Liver (tissue), 9 donors: Measurements from ENCODE around the gene BDKRB1. TPM values are rescaled to one million over a fixed set of nuclear protein-coding genes. Genes with fewer than 3 reads are reported as not detected.

ENCODE experiments used
- DNase-seq: peaks from one replicate; pipeline ENCODE4 v3.0.0-alpha.2; 2017; ENCODE audit warnings: low spot score
- H3K27ac ChIP-seq, 2 donors: one replicate each; pipeline ENCODE4 v1.7.0; 2013; ENCODE audit warnings: inconsistent platforms in 2 of 2, low read length in 2 of 2, control low read depth in 1 of 2, low read depth in 1 of 2, mild to moderate bottlenecking in 1 of 2
- H3K27me3 ChIP-seq, 4 donors: one replicate each; pipeline versions ENCODE4 v1.6.1 to v1.7.0; 2013; ENCODE audit warnings: low read length in 3 of 4, inconsistent platforms in 1 of 4, mild to moderate bottlenecking in 1 of 4, moderate library complexity in 1 of 4; ENCODE audit not compliant: control insufficient read depth in 4 of 4, insufficient read depth in 4 of 4
- H3K36me3 ChIP-seq, 4 donors: one replicate each; pipeline versions ENCODE4 v1.6.1 to v1.7.0; 2013; ENCODE audit warnings: low read length in 3 of 4, mild to moderate bottlenecking in 3 of 4, low read depth in 1 of 4, moderate library complexity in 1 of 4; ENCODE audit not compliant: control insufficient read depth in 4 of 4, insufficient read depth in 3 of 4
- H3K4me1 ChIP-seq, 4 donors: one replicate each; pipeline versions ENCODE4 v1.6.1 to v1.7.0; 2013; ENCODE audit warnings: low read length in 3 of 4, mild to moderate bottlenecking in 3 of 4, moderate library complexity in 1 of 4; ENCODE audit not compliant: control insufficient read depth in 4 of 4, insufficient read depth in 4 of 4
- H3K4me3 ChIP-seq, 3 donors: one replicate each; pipeline versions ENCODE4 v1.6.1 to v1.7.0; 2013; ENCODE audit warnings: low read length in 3 of 3, control low read depth in 1 of 3, low read depth in 1 of 3, mild to moderate bottlenecking in 1 of 3
- H3K9ac ChIP-seq, 2 donors: one replicate each; pipeline ENCODE4 v1.7.0; 2013; ENCODE audit warnings: low read length in 2 of 2, mild to moderate bottlenecking in 2 of 2, moderate library complexity in 2 of 2, control low read depth in 1 of 2, low read depth in 1 of 2
- H3K9me3 ChIP-seq, 4 donors: one replicate each; pipeline versions ENCODE4 v1.6.1 to v1.7.0; 2013; ENCODE audit warnings: low read length in 3 of 4; ENCODE audit not compliant: control insufficient read depth in 4 of 4
- EGR1 ChIP-seq, 2 donors: IDR thresholded peaks; 2 replicates each; pipeline ENCODE4 v1.6.1; 2016 to 2018; ENCODE audit warnings: antibody characterized with exemption in 2 of 2, low read depth in 2 of 2
- FOXA1 ChIP-seq: IDR thresholded peaks from 2 replicates; pipeline ENCODE4 v1.6.1; 2016; ENCODE audit warnings: antibody characterized with exemption
- FOXA2 ChIP-seq: IDR thresholded peaks from 2 replicates; pipeline ENCODE4 v1.6.1; 2016; ENCODE audit warnings: antibody characterized with exemption
- GABPA ChIP-seq, 2 donors: IDR thresholded peaks in 1 of 2; conservative IDR thresholded peaks in 1 of 2; 2 replicates each; pipeline ENCODE4 v1.6.1; 2016; ENCODE audit warnings: antibody characterized with exemption in 2 of 2, mild to moderate bottlenecking in 1 of 2, moderate library complexity in 1 of 2
- HNF4G ChIP-seq: IDR thresholded peaks from 2 replicates; pipeline ENCODE4 v1.6.1; 2016; ENCODE audit warnings: antibody characterized with exemption
- JUND ChIP-seq, 2 donors: IDR thresholded peaks; 2 replicates each; pipeline ENCODE4 v1.6.1; 2016; ENCODE audit warnings: antibody characterized with exemption in 2 of 2
- NR2F2 ChIP-seq: IDR thresholded peaks from 2 replicates; pipeline ENCODE4 v1.6.1; 2016; ENCODE audit warnings: antibody characterized with exemption
- RXRA ChIP-seq, 2 donors: IDR thresholded peaks; 2 replicates each; pipeline ENCODE4 v1.6.1; 2017 to 2018; ENCODE audit warnings: antibody characterized with exemption in 2 of 2, mild to moderate bottlenecking in 1 of 2
- TAF1 ChIP-seq: conservative IDR thresholded peaks from 2 replicates; pipeline ENCODE4 v1.6.1; 2016; ENCODE audit warnings: antibody characterized with exemption, mild to moderate bottlenecking
- YY1 ChIP-seq: IDR thresholded peaks from 2 replicates; pipeline ENCODE4 v1.6.1; 2016; ENCODE audit warnings: antibody characterized with exemption, mild to moderate bottlenecking
- WGBS: extraction: QIAGEN DNeasy Blood & Tissue Kit; methylation state at CpG from one replicate; pipeline ENCODE4 v1.1.7; 2013; 5-methylcytosine and 5-hydroxymethylcytosine counted together
- polyA plus RNA-seq, 2 donors: library from polyadenylated mRNA; stranded (reverse) in 1 of 2; unstranded in 1 of 2; fragments of 200-250 nt in 1 of 2; fragments of >200 nt in 1 of 2; fragmentation: Nextera tagmentation in 1 of 2; extraction: Ambion mirVana in 1 of 2; gene quantifications; one replicate each; pipeline versions ENCODE4 v1.2.1 to v1.2.3, GENCODE V29; 2013 to 2015
- total RNA-seq, 2 donors: library from RNA; depleted of rRNA; stranded (reverse); fragments of >200 nt; gene quantifications; one replicate each; pipeline ENCODE4 v1.2.3, GENCODE V29; 2014
- TF ChIP-seq, protein P1 (sequence below): IDR thresholded peaks from 2 replicates; pipeline ENCODE4 v1.6.1; 2016; ENCODE audit warnings: antibody characterized with exemption
- TF ChIP-seq, protein P2 (sequence below): fragments of 150-350 bp; IDR thresholded peaks from 2 replicates; pipeline ENCODE4 v1.5.1; 2017; ENCODE audit warnings: improper control_type of control experiment, low read depth, low read length; ENCODE audit not compliant: missing input control
- TF ChIP-seq, protein P3 (sequence below): IDR thresholded peaks from 2 replicates; pipeline ENCODE4 v1.6.1; 2016; ENCODE audit warnings: antibody characterized with exemption
- donor health status: healthy.
- donor health status: healthy.
- donor health status: healthy.
- donor health status: healthy.
- donor health status: healthy.

Gene BDKRB1
- total and polyA plus RNA-seq, 4 donors, result not detected

DNA sequence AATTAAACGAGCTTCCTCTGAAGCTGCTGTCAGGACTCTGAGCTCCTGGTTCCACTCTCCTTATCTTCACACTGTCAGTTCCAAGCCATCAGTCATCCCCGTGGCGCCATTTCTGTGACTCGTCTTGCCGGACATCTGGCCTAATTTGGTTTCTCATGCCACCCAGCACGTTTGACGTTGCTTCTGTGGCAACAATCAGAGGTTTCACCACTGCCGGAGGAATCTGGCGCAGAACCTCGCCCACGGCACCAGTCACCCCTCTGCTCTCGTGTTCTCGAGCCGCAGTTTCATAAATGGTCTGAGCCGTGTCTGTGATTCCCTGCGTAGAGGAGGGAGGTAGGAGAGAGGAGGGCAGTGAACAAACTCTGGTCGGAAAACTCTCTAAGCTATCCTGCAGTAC lies 29.7 kb downstream of the BDKRB1 start:
- Histone ChIP-seq H3K9ac (peak overlapping the region; percentile 20 to 74), H3K36me3 (peaks cover 2 to 22% (median 17%) of the 10 kb centered on the region in 4 donors), H3K27me3 (no peaks in the 10 kb centered on the region), H3K4me3 (no peak overlapping the region), H3K27ac (peak overlapping the region; percentile 79 to 87), H3K9me3 (no peaks in the 10 kb centered on the region), H3K4me1 (peaks cover 5 to 45% (median 37%) of the 10 kb centered on the region in 4 donors)
- WGBS, result 60% methylated on average over 17 of the region's 17 CpGs
- TF ChIP-seq JUND (IDR thresholded peaks at IDR 0.05) (no peak), FOXA1 (no peak), YY1 (peak; percentile 58), TAF1 (peak; percentile 17)
- no peak for DNase-seq

DNA sequence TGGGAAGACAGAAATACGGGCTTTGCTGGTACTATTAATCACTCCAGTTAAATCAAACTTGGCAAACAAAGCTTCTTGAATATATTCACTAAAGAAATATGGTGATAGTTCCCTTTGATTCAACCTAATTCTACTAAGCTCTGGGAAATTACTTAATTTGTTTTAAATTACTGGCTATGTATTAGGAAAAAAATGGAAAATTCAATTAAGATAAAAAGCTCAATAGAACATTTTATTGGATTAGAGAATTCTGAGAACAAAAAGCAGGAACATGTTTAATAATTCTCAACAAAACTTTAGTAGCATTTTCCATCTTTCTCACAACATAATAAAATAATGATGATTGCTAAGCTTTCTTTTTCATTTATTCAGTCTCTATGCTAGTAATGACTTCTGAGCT lies 30.2 kb downstream of the BDKRB1 start:
- no peak for DNase-seq
- Histone ChIP-seq H3K27me3 (no peaks in the 10 kb centered on the region), H3K4me1 (peaks cover 5 to 40% (median 33%) of the 10 kb centered on the region in 4 donors), H3K27ac (peak overlapping the region; percentile 79 to 87), H3K36me3 (peaks cover 2 to 26% (median 19%) of the 10 kb centered on the region in 4 donors), H3K9ac (peak overlapping the region; percentile 31 to 74), H3K9me3 (no peaks in the 10 kb centered on the region), H3K4me3 (no peak overlapping the region)
- 70% methylated on average over 1 of the region's 1 CpG for WGBS
- TF ChIP-seq JUND (IDR thresholded peaks at IDR 0.05) (no peak), YY1 (no peak), EGR1 (IDR thresholded peaks at IDR 0.05; ENCODE audit: low read depth in 2 of 2) (no peak)
- TF ChIP-seq, protein P1, sequence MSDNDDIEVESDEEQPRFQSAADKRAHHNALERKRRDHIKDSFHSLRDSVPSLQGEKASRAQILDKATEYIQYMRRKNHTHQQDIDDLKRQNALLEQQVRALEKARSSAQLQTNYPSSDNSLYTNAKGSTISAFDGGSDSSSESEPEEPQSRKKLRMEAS, result no peak

DNA sequence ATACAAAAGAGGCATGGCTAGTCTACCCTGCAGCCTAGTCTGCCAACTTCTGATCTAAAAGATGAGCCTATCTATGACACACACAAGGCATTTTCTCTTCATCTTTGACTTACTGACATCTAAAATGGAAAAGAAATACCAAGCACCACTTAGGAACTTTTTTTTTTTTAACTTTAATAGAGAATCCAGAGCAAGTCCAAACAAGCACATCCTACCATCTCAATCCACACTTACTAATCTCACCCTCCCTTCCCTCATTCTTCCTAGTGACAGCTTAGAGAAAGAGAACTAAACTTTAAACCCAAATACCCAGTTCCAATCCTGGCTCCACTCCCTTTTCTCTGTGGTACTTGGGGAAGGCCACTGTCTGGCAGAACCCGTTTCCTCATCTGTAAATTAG lies 31.8 kb downstream of the BDKRB1 start:
- H3K27me3 ChIP-seq, result no peaks in the 10 kb centered on the region
- TF ChIP-seq, protein P2, sequence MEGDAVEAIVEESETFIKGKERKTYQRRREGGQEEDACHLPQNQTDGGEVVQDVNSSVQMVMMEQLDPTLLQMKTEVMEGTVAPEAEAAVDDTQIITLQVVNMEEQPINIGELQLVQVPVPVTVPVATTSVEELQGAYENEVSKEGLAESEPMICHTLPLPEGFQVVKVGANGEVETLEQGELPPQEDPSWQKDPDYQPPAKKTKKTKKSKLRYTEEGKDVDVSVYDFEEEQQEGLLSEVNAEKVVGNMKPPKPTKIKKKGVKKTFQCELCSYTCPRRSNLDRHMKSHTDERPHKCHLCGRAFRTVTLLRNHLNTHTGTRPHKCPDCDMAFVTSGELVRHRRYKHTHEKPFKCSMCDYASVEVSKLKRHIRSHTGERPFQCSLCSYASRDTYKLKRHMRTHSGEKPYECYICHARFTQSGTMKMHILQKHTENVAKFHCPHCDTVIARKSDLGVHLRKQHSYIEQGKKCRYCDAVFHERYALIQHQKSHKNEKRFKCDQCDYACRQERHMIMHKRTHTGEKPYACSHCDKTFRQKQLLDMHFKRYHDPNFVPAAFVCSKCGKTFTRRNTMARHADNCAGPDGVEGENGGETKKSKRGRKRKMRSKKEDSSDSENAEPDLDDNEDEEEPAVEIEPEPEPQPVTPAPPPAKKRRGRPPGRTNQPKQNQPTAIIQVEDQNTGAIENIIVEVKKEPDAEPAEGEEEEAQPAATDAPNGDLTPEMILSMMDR, result no peak
- TF ChIP-seq EGR1 (IDR thresholded peaks at IDR 0.05; ENCODE audit: low read depth in 2 of 2) (no peak), TAF1 (no peak), YY1 (no peak), JUND (IDR thresholded peaks at IDR 0.05) (no peak), FOXA2 (no peak), HNF4G (no peak)
- TF ChIP-seq, protein P1, result no peak
- TF ChIP-seq, protein P3, sequence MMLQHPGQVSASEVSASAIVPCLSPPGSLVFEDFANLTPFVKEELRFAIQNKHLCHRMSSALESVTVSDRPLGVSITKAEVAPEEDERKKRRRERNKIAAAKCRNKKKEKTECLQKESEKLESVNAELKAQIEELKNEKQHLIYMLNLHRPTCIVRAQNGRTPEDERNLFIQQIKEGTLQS, result no peak
- WGBS, result 95% methylated on average over 1 of the region's 1 CpG
- peaks cover 1 to 26% (median 22%) of the 10 kb centered on the region in 4 donors for H3K4me1 ChIP-seq
- DNase-seq, result no peak
- H3K9me3 ChIP-seq, result no peaks in the 10 kb centered on the region
- no peak overlapping the region for H3K4me3 ChIP-seq
- no peak overlapping the region for H3K9ac ChIP-seq
- no peak overlapping the region for H3K27ac ChIP-seq
- peaks cover 2 to 29% (median 20%) of the 10 kb centered on the region in 4 donors for H3K36me3 ChIP-seq

DNA sequence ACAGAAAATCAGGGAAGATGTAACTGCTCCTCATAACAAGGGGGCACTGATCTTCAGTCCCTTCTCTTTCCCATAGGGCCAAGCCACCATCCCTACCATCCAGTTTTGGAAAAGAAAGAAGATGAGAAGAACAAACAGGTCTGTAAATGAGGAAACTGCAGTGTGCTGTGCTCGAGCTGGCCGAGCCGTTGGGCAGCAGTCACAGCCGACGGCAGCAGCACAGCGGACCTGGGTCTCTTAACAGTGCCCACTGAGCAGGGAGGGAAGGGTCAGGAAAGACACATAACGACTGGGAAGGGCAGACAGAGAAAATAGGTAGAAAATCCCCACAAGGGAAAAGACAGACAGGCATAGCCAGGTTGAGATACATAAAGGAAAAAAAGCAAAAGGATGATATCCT lies 38.2 kb downstream of the BDKRB1 start:
- Histone ChIP-seq H3K27ac (no peak overlapping the region), H3K9me3 (no peaks in the 10 kb centered on the region), H3K4me1 (peaks cover 0 to 4% (median 1%) of the 10 kb centered on the region in 4 donors), H3K9ac (no peak overlapping the region), H3K4me3 (no peak overlapping the region), H3K36me3 (peaks cover under 1 to 28% (median 20%) of the 10 kb centered on the region in 4 donors), H3K27me3 (no peaks in the 10 kb centered on the region)
- 93% methylated on average over 7 of the region's 7 CpGs for WGBS
- DNase-seq, result no peak
- no peak for TF ChIP-seq FOXA2
- no peak for TF ChIP-seq NR2F2
- TF ChIP-seq YY1, result no peak
- no peak for TF ChIP-seq FOXA1
- TF ChIP-seq RXRA (IDR thresholded peaks at IDR 0.05), result no peak
- no peak for TF ChIP-seq GABPA (IDR thresholded peaks at IDR 0.05 in 1 of 2, conservative IDR thresholded peaks at IDR 0.05 in 1 of 2)
